RWPE1 (cell line): ENCODE measurements around the gene METTL14.

ENCODE experiments used
- CTCF ChIA-PET: fragments of 350-600 bp; sonication (Branson Sonifier 250); formaldehyde crosslinking; extraction: SDS; loops from one replicate; lab custom pipeline; 2021; lab: Yijun Ruan, JAX
- POLR2A ChIA-PET: fragments of 400-600 bp; formaldehyde crosslinking; extraction: SDS; loops from one replicate; lab custom pipeline; 2020; ENCODE audit warnings: antibody characterized with exemption; ENCODE audit not compliant: low non-redundant PET; lab: Yijun Ruan, JAX
- DNase-seq: peaks from one replicate; pipeline ENCODE4 v3.0.0; 2012; ENCODE audit warnings: low spot score
- H3K27ac ChIP-seq: fragments of 450-650 bp; 2 replicates; pipeline ENCODE4 v1.5.1; 2017
- CTCF ChIP-seq: fragments of 450-650 bp; conservative IDR thresholded peaks from 2 replicates; pipeline ENCODE4 v1.5.1; 2017; ENCODE audit warnings: low read depth, mild to moderate bottlenecking

METTL14 gene

GRCh38 chr4:118751629-118752323 is 66.6 kb downstream of the METTL14 start:
- ChIA-PET POLR2A (no interaction called here), CTCF (no interaction called here)
- H3K27ac ChIP-seq: no peak overlapping the region
- DNase-seq: no peak
- no peak for TF ChIP-seq CTCF

- no peak for TF ChIP-seq CTCF
- CTCF ChIA-PET: no interaction called here
- no peak overlapping the region for H3K27ac ChIP-seq
- POLR2A ChIA-PET: no interaction called here
- DNase-seq: no peak
These were observed 67.4 kb downstream of the METTL14 start for GRCh38 chr4:118752551-118752950.

- POLR2A ChIA-PET: no interaction called here
- TF ChIP-seq CTCF: no peak
- H3K27ac ChIP-seq: no peak overlapping the region
- CTCF ChIA-PET: interaction anchor here (0.6 kb wide), 1 partner anchor 172 kb away, joined by 3 read pairs; no protein-coding TSS in a partner anchor
- no peak for DNase-seq
These were observed 67.9 kb downstream of the METTL14 start for GRCh38 chr4:118753096-118753495.

GRCh38 chr4:118753685-118754084 is 68.5 kb downstream of the METTL14 start:
- DNase-seq: no peak
- ChIA-PET CTCF (no interaction called here), POLR2A (no interaction called here)
- no peak for TF ChIP-seq CTCF
- H3K27ac ChIP-seq: no peak overlapping the region

GRCh38 chr4:118754890-118755289 is 69.7 kb downstream of the METTL14 start:
- H3K27ac ChIP-seq: no peak overlapping the region
- POLR2A ChIA-PET: no interaction called here
- CTCF ChIA-PET: no interaction called here
- TF ChIP-seq CTCF: no peak
- no peak for DNase-seq

GRCh38 chr4:118755438-118756226 is 70.4 kb downstream of the METTL14 start:
- CTCF ChIA-PET: interaction anchor here (0.8 kb wide), 1 partner anchor 17 kb away, joined by 3 read pairs; no protein-coding TSS in a partner anchor
- no peak overlapping the region for H3K27ac ChIP-seq

More at GRCh38 chr4:118755438-118756226, 70.4 kb downstream of the METTL14 start:
- TF ChIP-seq CTCF: no peak
- DNase-seq: no peak
- POLR2A ChIA-PET: no interaction called here
